ENCODE data around the gene LINGO4. TPM values are rescaled to one million over a fixed set of nuclear protein-coding genes. Genes with fewer than 3 reads are reported as not detected.

Gene LINGO4, protein sequence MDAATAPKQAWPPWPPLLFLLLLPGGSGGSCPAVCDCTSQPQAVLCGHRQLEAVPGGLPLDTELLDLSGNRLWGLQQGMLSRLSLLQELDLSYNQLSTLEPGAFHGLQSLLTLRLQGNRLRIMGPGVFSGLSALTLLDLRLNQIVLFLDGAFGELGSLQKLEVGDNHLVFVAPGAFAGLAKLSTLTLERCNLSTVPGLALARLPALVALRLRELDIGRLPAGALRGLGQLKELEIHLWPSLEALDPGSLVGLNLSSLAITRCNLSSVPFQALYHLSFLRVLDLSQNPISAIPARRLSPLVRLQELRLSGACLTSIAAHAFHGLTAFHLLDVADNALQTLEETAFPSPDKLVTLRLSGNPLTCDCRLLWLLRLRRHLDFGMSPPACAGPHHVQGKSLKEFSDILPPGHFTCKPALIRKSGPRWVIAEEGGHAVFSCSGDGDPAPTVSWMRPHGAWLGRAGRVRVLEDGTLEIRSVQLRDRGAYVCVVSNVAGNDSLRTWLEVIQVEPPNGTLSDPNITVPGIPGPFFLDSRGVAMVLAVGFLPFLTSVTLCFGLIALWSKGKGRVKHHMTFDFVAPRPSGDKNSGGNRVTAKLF
- 1 to 10 TPM in 1 of 9 donors, under 1 TPM in 8; 0.37 to 1.0 (median 0.60) TPM for total RNA-seq
- under 1 TPM; 0.11 to 0.38 TPM for polyA plus RNA-seq
- long read RNA-seq, donor 1, partial matches to known transcripts: 1 of 1 reads
- long read RNA-seq, donor 1, other reads (novel, unspliced or antisense): 0 of 1 reads
- long read RNA-seq, donor 2, partial matches to known transcripts: 0 of 1 reads
- long read RNA-seq, donor 2, other reads (novel, unspliced or antisense): 1 of 1 reads
- long read RNA-seq, donor 3: 0 reads

- H3K4me3 ChIP-seq: no peak within 1 kb of the TSS
- no peak for ATAC-seq
Observed at GRCh38 chr1:151805066-151805820, at the start of gene LINGO4. Gene LINGO4 (minus strand): TSS chr1:151805419. CDS start chr1:151802704, 2,715 bp downstream.

GRCh38 chr1:151854658-151855057 is 49.4 kb upstream of the LINGO4 start:
- TF ChIP-seq, protein P1, sequence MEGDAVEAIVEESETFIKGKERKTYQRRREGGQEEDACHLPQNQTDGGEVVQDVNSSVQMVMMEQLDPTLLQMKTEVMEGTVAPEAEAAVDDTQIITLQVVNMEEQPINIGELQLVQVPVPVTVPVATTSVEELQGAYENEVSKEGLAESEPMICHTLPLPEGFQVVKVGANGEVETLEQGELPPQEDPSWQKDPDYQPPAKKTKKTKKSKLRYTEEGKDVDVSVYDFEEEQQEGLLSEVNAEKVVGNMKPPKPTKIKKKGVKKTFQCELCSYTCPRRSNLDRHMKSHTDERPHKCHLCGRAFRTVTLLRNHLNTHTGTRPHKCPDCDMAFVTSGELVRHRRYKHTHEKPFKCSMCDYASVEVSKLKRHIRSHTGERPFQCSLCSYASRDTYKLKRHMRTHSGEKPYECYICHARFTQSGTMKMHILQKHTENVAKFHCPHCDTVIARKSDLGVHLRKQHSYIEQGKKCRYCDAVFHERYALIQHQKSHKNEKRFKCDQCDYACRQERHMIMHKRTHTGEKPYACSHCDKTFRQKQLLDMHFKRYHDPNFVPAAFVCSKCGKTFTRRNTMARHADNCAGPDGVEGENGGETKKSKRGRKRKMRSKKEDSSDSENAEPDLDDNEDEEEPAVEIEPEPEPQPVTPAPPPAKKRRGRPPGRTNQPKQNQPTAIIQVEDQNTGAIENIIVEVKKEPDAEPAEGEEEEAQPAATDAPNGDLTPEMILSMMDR (IDR thresholded peaks at IDR 0.05): no peak
- no peak for TF ChIP-seq POLR2A (IDR thresholded peaks at IDR 0.05)
- no peak for DNase-seq
- Histone ChIP-seq H3K36me3 (no peaks in the 10 kb centered on the region), H3K27ac (no peak overlapping the region), H3K9me3 (no peaks in the 10 kb centered on the region), H3K4me1 (peaks cover 0 to 22% (median 6%) of the 10 kb centered on the region in 12 donors), H3K27me3 (peaks cover 0 to 6% (median 0%) of the 10 kb centered on the region in 9 donors), H3K4me3 (no peak overlapping the region)
- WGBS, 4 donors: 82 to 91% (median 87%) methylated on average over 7 of the region's 7 CpGs
- ATAC-seq: no peak
- intact Hi-C loops (cut with DNase I): no loop called here

More at GRCh38 chr1:151805066-151805820, at the start of gene LINGO4:
- H3K27ac ChIP-seq: no peak within 1 kb of the TSS
- H3K36me3 ChIP-seq: peaks cover 0 to 3% (median 0%) of the 10 kb centered on the region in 9 donors
- intact Hi-C loops (cut with DNase I): no loop called here
- TF ChIP-seq, protein P1 (IDR thresholded peaks at IDR 0.05): no peak
- no peak for TF ChIP-seq POLR2A (IDR thresholded peaks at IDR 0.05)
- 59 to 68% (median 60%) methylated on average over 12 of the region's 12 CpGs for WGBS, 4 donors
- H3K27me3 ChIP-seq: peaks cover 0 to 2% (median 0%) of the 10 kb centered on the region in 9 donors
- no peaks in the 10 kb centered on the region for H3K4me1 ChIP-seq
- no peak for DNase-seq
- H3K9me3 ChIP-seq: no peaks in the 10 kb centered on the region

- ATAC-seq (no peak), DNase-seq (no peak)
- WGBS, 4 donors: 68 to 75% (median 72%) methylated on average over 4 to 5 of the region's 5 CpGs
Observed at GRCh38 chr1:151853411-151853943, 48.3 kb upstream of the LINGO4 start, which contains the start of gene THEM5. Gene THEM5 (minus strand): TSS chr1:151853712. CDS start chr1:151853565, 147 bp downstream.

More at GRCh38 chr1:151853411-151853943, 48.3 kb upstream of the LINGO4 start, which contains the start of gene THEM5:
- H3K4me3 ChIP-seq: no peak within 1 kb of the TSS
- no peak for TF ChIP-seq POLR2A (IDR thresholded peaks at IDR 0.05)
- TF ChIP-seq, protein P1 (IDR thresholded peaks at IDR 0.05): no peak
- H3K36me3 ChIP-seq: no peaks in the 10 kb centered on the region
- no peak within 1 kb of the TSS for H3K27ac ChIP-seq
- no peaks in the 10 kb centered on the region for H3K9me3 ChIP-seq
- H3K27me3 ChIP-seq: peaks cover 0 to 11% (median 0%) of the 10 kb centered on the region in 9 donors
- intact Hi-C loops (cut with DNase I): no loop called here
- H3K4me1 ChIP-seq: peaks cover 0 to 29% (median 6%) of the 10 kb centered on the region in 12 donors
